ENCODE data around the gene SUSD3.

SUSD3 gene

GRCh38 chr9:93117924-93118862 is 59.7 kb downstream of the SUSD3 start:
- WGBS, 2 experiments, result 89 to 90% methylated on average over 12 of the region's 12 CpGs
- H3K9me3 ChIP-seq (ENCODE audit: control insufficient read depth, low read length), result no peaks in the 10 kb centered on the region
- H3K27ac ChIP-seq (ENCODE audit: insufficient read depth, low read depth, low read length, poor library complexity, severe bottlenecking), result no peak overlapping the region
- no peaks in the 10 kb centered on the region for H3K27me3 ChIP-seq (ENCODE audit: control insufficient read depth, insufficient read depth, low read length, poor library complexity, severe bottlenecking)
- no peaks in the 10 kb centered on the region for H3K4me1 ChIP-seq (ENCODE audit: control insufficient read depth, insufficient read depth, low read length)
- H3K4me3 ChIP-seq (ENCODE audit: insufficient read depth, low read depth, low read length), result no peak overlapping the region
- no peaks in the 10 kb centered on the region for H3K36me3 ChIP-seq (ENCODE audit: control insufficient read depth, insufficient read depth, low read length)

DNA sequence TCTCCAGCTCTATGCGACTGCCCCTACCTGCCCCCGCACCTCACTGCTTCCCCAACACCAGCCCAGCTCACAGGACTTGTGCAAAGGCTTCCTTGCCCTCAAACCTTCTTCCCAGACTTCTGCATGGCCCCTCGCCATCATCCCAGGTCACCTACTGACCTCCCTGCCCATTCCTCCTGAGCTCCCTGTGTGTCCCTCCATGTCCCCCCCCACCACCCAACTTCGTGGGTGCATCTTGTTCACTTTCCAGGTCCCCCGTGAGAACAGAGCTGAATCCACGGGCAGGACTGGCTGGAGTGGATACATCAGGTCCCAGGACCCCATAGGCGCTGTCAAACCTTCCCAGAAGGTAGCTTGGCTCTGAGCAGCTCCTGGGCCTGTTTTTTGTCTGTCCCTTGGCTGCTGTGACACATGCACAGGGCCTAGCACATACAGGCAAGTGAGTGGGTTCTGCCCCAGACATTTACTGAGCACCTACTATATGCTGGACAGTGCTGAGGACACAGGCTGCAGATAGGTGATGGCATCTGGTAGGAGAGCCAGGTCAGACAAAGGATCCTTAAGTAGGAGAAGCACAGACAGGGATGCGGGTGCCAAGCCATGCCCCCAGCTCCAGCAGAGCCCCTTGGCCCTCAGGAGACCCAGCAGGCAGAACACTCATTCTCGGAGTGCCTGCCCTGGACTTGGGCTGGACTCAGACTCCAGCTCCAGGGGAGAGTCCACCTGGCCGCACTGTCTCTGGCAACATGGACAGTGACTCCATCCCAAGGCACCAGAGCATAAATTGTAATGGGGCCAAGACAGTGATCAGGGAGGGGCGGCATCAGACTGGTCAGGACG is 60.6 kb downstream of the SUSD3 start:
- Histone ChIP-seq H3K9me3 (ENCODE audit: control insufficient read depth, low read length) (no peaks in the 10 kb centered on the region), H3K4me3 (ENCODE audit: insufficient read depth, low read depth, low read length) (no peak overlapping the region), H3K36me3 (ENCODE audit: control insufficient read depth, insufficient read depth, low read length) (no peaks in the 10 kb centered on the region), H3K27ac (ENCODE audit: insufficient read depth, low read depth, low read length, poor library complexity, severe bottlenecking) (no peak overlapping the region), H3K4me1 (ENCODE audit: control insufficient read depth, insufficient read depth, low read length) (no peaks in the 10 kb centered on the region), H3K27me3 (ENCODE audit: control insufficient read depth, insufficient read depth, low read length, poor library complexity, severe bottlenecking) (no peaks in the 10 kb centered on the region)
- 93 to 94% methylated on average over 12 of the region's 12 CpGs for WGBS, 2 experiments

DNA sequence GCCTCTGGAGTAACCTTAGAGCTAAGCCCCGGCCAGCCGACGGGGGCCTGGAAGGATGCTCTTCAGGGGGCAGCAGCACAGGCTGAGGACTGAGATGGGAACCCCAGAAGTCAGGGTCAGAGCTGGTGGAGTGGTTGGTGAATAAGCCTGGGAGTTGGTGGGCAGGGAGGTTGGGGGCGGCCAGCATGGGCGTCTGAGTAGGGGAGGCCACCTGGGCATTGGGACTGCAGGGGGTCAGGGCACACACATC is 61.1 kb downstream of the SUSD3 start:
- H3K36me3 ChIP-seq (ENCODE audit: control insufficient read depth, insufficient read depth, low read length), result no peaks in the 10 kb centered on the region
- no peaks in the 10 kb centered on the region for H3K4me1 ChIP-seq (ENCODE audit: control insufficient read depth, insufficient read depth, low read length)
- H3K9me3 ChIP-seq (ENCODE audit: control insufficient read depth, low read length), result no peaks in the 10 kb centered on the region
- no peaks in the 10 kb centered on the region for H3K27me3 ChIP-seq (ENCODE audit: control insufficient read depth, insufficient read depth, low read length, poor library complexity, severe bottlenecking)
- WGBS, 2 experiments, result 90 to 93% methylated on average over 5 of the region's 5 CpGs
- no peak overlapping the region for H3K4me3 ChIP-seq (ENCODE audit: insufficient read depth, low read depth, low read length)
- no peak overlapping the region for H3K27ac ChIP-seq (ENCODE audit: insufficient read depth, low read depth, low read length, poor library complexity, severe bottlenecking)

- 90 to 91% methylated on average over 23 of the region's 23 CpGs for WGBS, 2 experiments
- H3K36me3 ChIP-seq (ENCODE audit: control insufficient read depth, insufficient read depth, low read length), result no peaks in the 10 kb centered on the region
- no peak overlapping the region for H3K27ac ChIP-seq (ENCODE audit: insufficient read depth, low read depth, low read length, poor library complexity, severe bottlenecking)
- no peaks in the 10 kb centered on the region for H3K4me1 ChIP-seq (ENCODE audit: control insufficient read depth, insufficient read depth, low read length)
- no peaks in the 10 kb centered on the region for H3K9me3 ChIP-seq (ENCODE audit: control insufficient read depth, low read length)
- no peak overlapping the region for H3K4me3 ChIP-seq (ENCODE audit: insufficient read depth, low read depth, low read length)
- no peaks in the 10 kb centered on the region for H3K27me3 ChIP-seq (ENCODE audit: control insufficient read depth, insufficient read depth, low read length, poor library complexity, severe bottlenecking)
Observed at GRCh38 chr9:93119953-93120845, 61.7 kb downstream of the SUSD3 start.

DNA sequence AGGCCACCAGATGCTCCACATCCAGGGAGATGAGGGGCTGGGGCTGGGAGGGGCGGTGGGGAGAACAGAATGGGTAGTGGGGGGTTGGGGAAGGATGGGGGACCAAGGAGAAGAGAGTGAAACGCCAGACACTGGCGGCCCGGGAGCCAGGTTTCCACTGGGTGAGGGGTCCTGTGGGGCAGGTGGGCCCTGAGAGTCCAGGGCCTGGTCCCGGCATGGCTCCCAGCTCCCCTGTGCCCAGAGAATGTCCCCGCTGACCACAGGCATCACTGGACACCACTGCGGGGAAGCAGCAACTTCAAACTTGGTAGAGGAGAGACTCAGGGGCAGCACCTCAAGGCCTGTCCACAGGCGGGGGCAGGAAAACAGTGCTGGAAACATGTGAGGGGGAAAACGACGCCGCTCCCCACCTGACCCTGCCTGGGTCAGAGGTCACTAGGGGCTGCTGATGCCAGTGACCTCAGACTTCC is 62.4 kb downstream of the SUSD3 start:
- Histone ChIP-seq H3K27me3 (ENCODE audit: control insufficient read depth, insufficient read depth, low read length, poor library complexity, severe bottlenecking) (no peaks in the 10 kb centered on the region), H3K36me3 (ENCODE audit: control insufficient read depth, insufficient read depth, low read length) (no peaks in the 10 kb centered on the region), H3K4me1 (ENCODE audit: control insufficient read depth, insufficient read depth, low read length) (no peaks in the 10 kb centered on the region), H3K9me3 (ENCODE audit: control insufficient read depth, low read length) (no peaks in the 10 kb centered on the region), H3K4me3 (ENCODE audit: insufficient read depth, low read depth, low read length) (no peak overlapping the region), H3K27ac (ENCODE audit: insufficient read depth, low read depth, low read length, poor library complexity, severe bottlenecking) (no peak overlapping the region)
- 93 to 94% methylated on average over 11 of the region's 11 CpGs for WGBS, 2 experiments

GRCh38 chr9:93121316-93122241 is 63.1 kb downstream of the SUSD3 start:
- H3K27me3 ChIP-seq (ENCODE audit: control insufficient read depth, insufficient read depth, low read length, poor library complexity, severe bottlenecking), result no peaks in the 10 kb centered on the region
- WGBS, 2 experiments, result 91 to 92% methylated on average over 20 of the region's 20 CpGs
- no peaks in the 10 kb centered on the region for H3K9me3 ChIP-seq (ENCODE audit: control insufficient read depth, low read length)
- H3K36me3 ChIP-seq (ENCODE audit: control insufficient read depth, insufficient read depth, low read length), result no peaks in the 10 kb centered on the region
- H3K27ac ChIP-seq (ENCODE audit: insufficient read depth, low read depth, low read length, poor library complexity, severe bottlenecking), result no peak overlapping the region
- peaks cover 5% of the 10 kb centered on the region for H3K4me1 ChIP-seq (ENCODE audit: control insufficient read depth, insufficient read depth, low read length)
- no peak overlapping the region for H3K4me3 ChIP-seq (ENCODE audit: insufficient read depth, low read depth, low read length)

DNA sequence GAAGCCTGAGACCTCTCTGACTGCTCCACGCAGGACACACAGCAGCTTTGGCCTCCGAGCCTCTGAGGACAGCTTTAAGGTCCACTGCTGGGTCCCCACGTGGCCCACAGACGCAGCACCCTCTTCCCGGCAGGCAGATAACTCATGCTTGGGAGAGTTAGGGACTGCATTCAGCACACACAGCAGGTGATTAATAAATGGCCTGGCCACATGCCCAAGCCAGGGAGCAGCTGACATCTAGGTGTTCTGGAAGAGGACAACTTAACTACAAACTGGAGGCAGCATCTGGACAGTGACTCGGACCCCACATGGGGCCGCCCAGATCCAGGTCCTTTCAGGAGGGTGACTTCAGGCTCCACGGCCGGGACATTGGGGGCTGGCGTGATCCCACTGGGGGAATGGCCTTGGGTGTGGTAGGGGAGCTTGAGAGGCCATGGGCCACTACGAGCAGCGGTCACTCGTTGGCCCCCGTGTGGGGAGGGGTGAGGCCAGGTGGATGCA is 64.3 kb downstream of the SUSD3 start:
- 94 to 95% methylated on average over 14 of the region's 14 CpGs for WGBS, 2 experiments
- no peak overlapping the region for H3K27ac ChIP-seq (ENCODE audit: insufficient read depth, low read depth, low read length, poor library complexity, severe bottlenecking)

DNA sequence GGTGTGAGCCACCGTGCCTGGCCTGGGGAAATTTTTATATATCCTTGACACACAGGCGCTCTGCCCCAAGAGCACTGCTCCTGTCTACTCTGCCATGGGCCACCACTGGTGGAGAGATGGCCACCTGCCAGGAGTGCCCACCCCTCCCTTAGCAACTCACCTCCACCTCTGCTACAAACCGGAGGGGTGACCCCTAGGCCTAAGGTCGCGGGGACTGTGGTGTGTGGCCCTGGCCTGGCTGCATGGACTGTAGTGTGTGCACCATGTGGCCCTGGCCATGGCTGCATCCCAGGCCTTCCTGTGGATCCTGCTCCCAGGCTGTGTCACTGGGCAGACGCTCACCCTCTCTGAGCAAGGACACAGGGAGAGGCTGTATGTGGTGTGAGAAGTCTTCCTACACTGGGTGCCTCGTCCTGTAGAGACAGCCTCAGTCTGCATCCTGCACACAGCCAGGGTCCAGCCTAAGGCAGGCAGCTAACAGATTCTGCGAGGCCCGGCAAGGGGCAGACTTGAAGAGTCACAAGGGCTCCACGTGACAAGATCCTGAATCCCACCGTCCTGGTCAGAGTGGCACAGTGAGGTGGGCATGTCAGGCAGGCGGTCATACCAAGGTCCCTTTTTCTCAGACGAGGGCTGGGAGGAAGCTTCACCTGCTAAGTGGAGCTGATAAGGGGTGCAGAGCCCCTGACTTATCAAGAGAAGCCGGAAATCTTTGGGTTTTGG is 65.2 kb downstream of the SUSD3 start:
- Histone ChIP-seq H3K36me3 (ENCODE audit: control insufficient read depth, insufficient read depth, low read length) (no peaks in the 10 kb centered on the region), H3K4me3 (ENCODE audit: insufficient read depth, low read depth, low read length) (no peak overlapping the region), H3K27me3 (ENCODE audit: control insufficient read depth, insufficient read depth, low read length, poor library complexity, severe bottlenecking) (no peaks in the 10 kb centered on the region), H3K4me1 (ENCODE audit: control insufficient read depth, insufficient read depth, low read length) (peaks cover 17% of the 10 kb centered on the region), H3K9me3 (ENCODE audit: control insufficient read depth, low read length) (no peaks in the 10 kb centered on the region), H3K27ac (ENCODE audit: insufficient read depth, low read depth, low read length, poor library complexity, severe bottlenecking) (no peak overlapping the region)
- WGBS, 2 experiments, result 90% methylated on average over 14 of the region's 14 CpGs

More for the DNA sequence above, 64.3 kb downstream of the SUSD3 start:
- Histone ChIP-seq H3K9me3 (ENCODE audit: control insufficient read depth, low read length) (no peaks in the 10 kb centered on the region), H3K4me1 (ENCODE audit: control insufficient read depth, insufficient read depth, low read length) (peaks cover 17% of the 10 kb centered on the region), H3K36me3 (ENCODE audit: control insufficient read depth, insufficient read depth, low read length) (no peaks in the 10 kb centered on the region), H3K4me3 (ENCODE audit: insufficient read depth, low read depth, low read length) (no peak overlapping the region), H3K27me3 (ENCODE audit: control insufficient read depth, insufficient read depth, low read length, poor library complexity, severe bottlenecking) (no peaks in the 10 kb centered on the region)

All from ectodermal cell (in vitro differentiated cells).